Measurements from ENCODE around the gene XDH.

DNA sequence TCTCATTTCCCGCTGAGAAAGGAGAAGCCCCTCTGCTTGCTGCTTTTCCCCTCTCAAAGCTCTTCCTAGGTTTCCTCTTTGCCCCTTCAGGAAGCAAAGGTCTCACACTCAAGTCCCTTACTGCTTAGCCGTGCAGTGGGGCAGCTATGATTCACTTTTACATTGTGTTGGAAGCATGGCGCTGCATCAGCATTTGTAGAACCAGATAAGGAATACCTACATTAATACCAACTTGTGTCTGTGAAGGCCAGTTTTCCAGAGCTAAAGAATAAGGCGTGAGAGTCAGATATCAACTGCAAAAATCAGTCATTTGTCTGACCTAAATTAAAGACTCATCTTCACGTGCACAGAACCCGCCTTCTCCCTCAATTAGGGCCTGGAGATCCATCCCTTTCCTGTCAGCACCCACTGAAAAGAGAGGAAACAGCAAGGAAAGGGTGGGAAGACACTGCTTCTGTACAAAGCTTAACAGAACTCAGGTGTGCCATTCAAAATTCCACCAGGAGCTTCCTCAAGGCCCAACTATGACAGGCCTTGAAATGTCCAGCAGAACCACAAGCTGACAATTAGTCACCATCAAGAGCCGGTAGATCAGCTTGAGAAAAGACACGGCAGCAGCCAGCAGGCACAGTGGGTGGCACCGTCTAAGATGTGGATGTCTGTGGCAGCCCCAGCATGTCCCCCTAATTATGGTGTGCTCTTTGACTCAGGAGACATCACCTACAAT, 16.1 kb upstream of the XDH start:
- TF ChIP-seq EZH2phosphoT487 (IDR thresholded peaks at IDR 0.05; ENCODE audit: borderline replicate concordance, low read length) (no peak), CTCF (IDR thresholded peaks at IDR 0.05; ENCODE audit: low read depth, low read length, poor library complexity, severe bottlenecking) (no peak)

All from DOHH2 (cell line).